ENCODE measurements around the gene DCPS.
"Not testable (repeated sequence)": the region's sequence is repeated elsewhere in the genome, so short reads cannot be mapped to it uniquely, and the experiment has no call there.

DCPS gene

DNA sequence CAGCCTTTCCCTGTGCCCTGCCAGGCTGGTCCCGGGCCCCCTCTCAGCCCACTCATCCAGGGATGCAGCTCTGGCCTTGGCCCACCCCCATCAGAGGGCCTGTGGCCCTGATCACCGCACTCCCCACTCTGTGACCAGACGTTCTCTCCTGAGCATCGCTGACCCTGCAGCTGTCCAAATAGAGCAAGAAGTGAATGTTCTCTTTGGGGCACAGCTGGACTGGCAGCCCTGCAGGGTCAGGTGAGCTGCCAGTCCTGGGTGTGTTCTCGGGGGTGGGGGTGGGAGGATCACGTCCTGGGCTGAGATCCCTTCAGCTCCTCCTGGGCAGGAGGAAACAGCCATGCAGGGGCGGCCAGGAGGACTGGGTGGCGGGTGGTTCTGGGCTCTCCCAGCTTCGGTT is 60.9 kb downstream of the DCPS start:
- DNase-seq: not testable (repeated sequence)

- not testable (repeated sequence) for DNase-seq
Observed at GRCh38 chr11:126365508-126365907, 61.6 kb downstream of the DCPS start.

GRCh38 chr11:126366064-126366822 is 62.4 kb downstream of the DCPS start:
- DNase-seq: no peak

DNA sequence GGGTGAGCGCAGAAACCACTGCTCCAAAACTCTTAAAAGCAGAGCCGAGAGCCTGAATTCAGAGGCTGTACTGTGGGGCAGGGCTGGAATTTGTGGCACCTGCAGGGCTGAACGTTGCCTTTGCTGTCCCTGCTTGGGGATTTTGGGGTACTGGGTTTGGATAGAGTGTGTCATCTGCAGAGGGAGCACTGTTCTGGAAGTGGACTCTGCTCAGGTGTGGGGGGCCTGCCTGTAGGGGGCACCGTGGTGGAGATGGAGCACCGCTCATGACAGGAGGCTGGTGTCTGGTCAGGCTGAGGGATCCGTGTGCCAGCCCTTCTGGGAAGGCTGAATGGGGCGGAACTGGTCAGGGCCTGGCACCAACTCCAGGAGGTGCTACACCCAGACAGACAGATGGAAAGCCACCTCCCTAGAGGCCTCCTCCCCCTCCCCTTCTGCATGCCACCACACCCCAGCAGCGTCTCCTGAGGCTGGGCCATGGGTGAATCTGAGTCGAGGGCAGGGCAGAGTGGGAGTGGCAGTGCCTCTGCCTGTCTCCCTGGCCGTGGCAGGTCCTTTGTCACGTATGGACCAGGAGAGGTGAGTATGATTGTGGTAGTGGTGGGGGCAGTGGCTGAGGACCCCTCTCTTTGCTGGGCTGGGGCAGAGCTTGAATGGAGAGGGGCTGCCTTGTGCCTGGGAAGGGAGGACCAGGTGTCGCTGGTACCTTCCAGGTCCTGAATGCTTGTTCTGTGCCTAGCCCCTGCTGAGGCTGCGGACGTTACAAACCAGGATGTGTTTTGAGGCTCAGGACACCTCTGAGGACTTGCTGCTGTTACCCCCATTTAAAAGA is 63.2 kb downstream of the DCPS start:
- not testable (repeated sequence) for DNase-seq

GRCh38 chr11:126367806-126368205 is 63.9 kb downstream of the DCPS start:
- not testable (repeated sequence) for DNase-seq

DNA sequence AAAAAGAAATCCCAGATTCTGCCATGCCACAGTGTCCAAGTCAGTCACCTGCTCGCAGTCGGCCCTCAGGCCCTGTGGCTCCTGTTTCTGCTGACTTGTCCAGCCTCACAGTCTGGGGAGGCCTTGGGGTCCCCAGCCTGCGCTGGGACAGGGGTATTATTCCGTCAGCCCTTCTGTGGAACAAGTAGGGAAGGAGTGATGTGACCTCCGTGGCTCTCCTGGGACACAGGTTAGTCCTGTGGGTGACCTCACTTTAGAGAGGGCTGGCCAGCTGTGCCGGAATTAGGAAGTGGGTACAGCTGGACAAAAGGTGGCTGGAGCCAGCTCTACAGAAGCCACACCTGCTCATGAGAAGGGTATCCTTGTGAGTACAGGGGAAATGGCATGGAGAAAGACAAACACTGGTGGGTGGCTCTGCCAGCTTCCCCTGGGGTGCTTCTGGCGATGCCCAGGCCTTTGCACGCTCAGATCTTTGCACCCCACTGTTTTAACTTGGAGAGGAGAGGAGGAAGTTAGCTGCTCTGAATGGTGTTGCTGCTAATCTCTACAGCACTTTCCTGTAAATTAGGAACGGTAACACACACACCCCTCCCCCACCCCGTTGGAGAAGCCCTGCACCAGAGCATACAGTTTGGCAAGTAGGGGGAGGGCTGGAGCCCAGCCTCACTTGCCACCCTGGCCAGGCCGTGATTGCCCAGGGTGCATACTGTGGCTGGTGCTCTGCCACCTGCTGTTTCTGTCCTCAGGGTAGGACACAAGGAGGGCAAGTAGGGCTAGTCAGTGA is 64.7 kb downstream of the DCPS start:
- peak; percentile 42 for DNase-seq

DNA sequence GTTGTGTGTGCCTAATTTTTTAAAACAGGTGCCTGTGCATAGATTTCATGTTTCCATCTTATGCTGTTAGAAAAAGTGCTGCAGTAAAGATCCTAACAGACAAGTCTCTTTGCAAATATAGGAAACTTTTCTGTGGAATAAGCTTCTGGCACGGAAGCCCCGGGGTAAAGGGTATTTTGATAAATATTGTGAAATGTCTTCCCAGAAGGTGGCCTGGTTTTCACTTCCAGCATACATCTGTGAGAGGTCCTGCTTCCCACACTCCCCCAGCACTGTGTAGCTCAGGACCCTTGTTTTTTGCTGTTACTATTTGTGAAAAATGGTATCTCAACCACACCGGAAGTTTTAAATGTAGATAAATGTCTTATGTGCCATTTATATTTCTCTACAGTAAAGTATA is 66.2 kb downstream of the DCPS start:
- DNase-seq: no peak

DNA sequence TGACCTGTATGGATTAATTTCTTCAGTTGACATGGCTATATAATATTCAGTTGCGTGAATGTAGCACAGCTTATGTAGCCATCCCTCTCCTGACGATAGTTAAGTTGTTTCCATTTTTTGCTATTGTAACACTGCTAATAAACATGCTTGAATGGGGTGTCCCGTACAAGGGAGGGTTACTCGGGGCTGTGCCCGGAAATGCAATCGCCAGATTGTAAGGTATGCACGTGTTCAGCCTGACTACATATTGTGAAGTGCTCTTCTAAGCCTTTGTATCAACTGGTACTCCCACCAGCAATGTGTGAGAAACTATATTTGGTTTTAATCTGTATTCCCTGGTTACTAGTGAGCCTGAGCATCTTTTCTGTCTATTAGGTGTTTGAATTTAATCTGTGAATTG is 67.7 kb downstream of the DCPS start:
- DNase-seq: no peak

DNA sequence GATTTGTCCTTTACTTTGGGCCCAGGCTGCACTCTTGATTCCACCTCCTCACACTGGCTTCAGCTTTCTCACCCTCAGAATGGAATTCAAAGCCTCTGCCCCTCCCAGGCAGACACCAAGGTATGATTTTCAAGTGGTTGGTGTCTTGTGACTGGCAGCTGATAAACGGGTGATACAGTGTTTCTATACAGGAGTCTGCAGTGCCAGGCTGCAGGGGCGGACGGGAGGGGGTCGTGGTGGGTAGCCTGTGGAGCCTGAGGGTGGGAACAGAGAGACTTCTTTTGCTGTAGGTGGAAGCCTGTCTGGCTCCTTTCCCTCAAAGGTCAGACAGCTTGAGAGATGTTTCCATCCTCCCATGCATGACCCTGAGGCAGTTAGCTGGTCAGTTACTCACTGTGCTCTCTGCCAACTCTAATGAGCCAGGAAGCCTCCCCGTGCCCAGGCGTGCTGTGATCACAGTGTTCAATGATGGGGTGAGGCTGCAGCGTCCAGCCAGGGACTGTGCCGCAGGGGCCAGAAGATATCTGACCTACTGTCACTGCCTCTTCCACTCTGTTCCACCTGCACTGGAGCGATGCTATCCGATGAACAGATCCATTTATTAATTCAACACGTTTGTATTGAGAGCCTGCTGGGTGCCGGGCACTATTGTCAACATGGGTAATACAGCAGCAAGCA is 69.7 kb downstream of the DCPS start:
- not testable (repeated sequence) for DNase-seq

GRCh38 chr11:126374562-126375300 is 70.9 kb downstream of the DCPS start:
- not testable (repeated sequence) for DNase-seq

GRCh38 chr11:126375726-126376125 is 71.9 kb downstream of the DCPS start:
- DNase-seq: no peak

- DNase-seq: no peak
Observed at GRCh38 chr11:126378763-126379162, 74.9 kb downstream of the DCPS start.

GRCh38 chr11:126380909-126381308 is 77.0 kb downstream of the DCPS start:
- no peak for DNase-seq

- DNase-seq: not testable (repeated sequence)
Observed at GRCh38 chr11:126381960-126382359, 78.1 kb downstream of the DCPS start.

- not testable (repeated sequence) for DNase-seq
Observed at GRCh38 chr11:126382641-126383040, 78.8 kb downstream of the DCPS start.

- no peak for DNase-seq
Observed at GRCh38 chr11:126383339-126384335, 79.8 kb downstream of the DCPS start.

GRCh38 chr11:126384449-126385070 is 80.7 kb downstream of the DCPS start:
- DNase-seq: no peak

DNA sequence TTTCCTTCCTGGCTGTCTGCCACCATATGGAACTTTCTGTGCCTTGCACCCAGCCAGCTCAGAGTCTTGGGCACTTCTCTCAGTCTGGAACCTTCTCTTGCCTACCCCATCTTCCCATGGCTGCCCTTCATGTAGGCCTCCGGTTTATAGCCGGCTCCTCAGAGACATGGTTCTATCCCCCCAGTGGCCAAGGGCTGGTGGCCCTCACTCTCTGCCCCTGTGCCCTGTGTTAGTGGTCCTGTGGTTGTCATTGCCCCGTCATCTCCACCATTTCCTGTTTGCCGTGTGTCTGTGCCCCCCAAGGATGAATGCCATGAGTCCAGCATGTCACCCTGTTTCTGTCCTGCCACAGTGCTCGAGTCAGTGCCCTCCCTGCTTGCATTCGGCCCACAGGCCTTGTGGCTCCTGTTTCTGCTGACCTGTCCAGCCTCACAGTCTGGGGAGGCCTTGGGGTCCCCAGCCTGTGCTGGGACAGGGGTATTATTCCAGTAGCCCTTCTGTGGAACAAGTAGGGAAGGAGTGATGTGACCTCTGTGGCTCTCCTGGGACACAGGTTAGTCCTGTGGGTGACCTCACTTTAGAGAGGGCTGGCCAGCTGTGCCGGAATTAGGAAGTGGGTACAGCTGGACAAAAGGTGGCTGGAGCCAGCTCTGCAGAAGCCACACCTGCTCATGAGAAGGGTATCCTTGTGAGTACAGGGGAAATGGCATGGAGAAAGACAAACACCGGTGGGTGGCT is 82.3 kb downstream of the DCPS start:
- no peak for DNase-seq

GRCh38 chr11:126386729-126387071 is 82.8 kb downstream of the DCPS start:
- DNase-seq: peak; percentile 75

DNA sequence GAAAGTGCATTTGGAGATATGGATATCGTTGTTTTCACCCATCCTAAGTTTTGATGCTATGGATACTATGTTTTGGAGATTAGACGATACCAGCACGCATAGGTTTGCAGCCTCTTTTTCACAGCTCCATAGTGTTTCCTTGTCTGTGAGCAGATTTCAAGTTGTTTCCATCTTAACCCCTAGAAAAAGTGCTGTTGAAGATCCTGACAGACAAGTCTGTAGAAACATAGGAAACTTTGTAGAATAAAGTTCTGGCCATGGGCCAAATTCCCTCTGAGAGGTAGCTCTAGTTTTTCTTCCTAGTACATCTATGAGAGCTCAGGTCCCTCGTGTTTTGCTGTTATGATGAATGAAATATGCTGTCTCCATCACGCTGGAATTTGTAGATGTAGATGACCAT is 84.0 kb downstream of the DCPS start:
- DNase-seq: no peak
